RWPE1 (cell line): ENCODE data around the gene KRT35.

ENCODE experiments used
- CTCF ChIA-PET: fragments of 350-600 bp; sonication (Branson Sonifier 250); formaldehyde crosslinking; extraction: SDS; loops from one replicate; lab custom pipeline; 2021; lab: Yijun Ruan, JAX
- POLR2A ChIA-PET: fragments of 400-600 bp; formaldehyde crosslinking; extraction: SDS; loops from one replicate; lab custom pipeline; 2020; ENCODE audit warnings: antibody characterized with exemption; ENCODE audit not compliant: low non-redundant PET; lab: Yijun Ruan, JAX
- DNase-seq: peaks from one replicate; pipeline ENCODE4 v3.0.0; 2012; ENCODE audit warnings: low spot score
- H3K27ac ChIP-seq: fragments of 450-650 bp; 2 replicates; pipeline ENCODE4 v1.5.1; 2017
- TF ChIP-seq, protein P1 (sequence below): fragments of 450-650 bp; conservative IDR thresholded peaks from 2 replicates; pipeline ENCODE4 v1.5.1; 2017; ENCODE audit warnings: low read depth, mild to moderate bottlenecking

KRT35 gene

GRCh38 chr17:41507315-41507880, 26.4 kb upstream of the KRT35 start:
- DNase-seq: peak; percentile 76
- peak overlapping the region; percentile 45 for H3K27ac ChIP-seq
- POLR2A ChIA-PET: no interaction called here
- CTCF ChIA-PET: interaction anchor here (0.7 to 1.1 kb wide), 2 partner anchors 9 to 155 kb away, joined by 3 to 5 read pairs; no protein-coding TSS in a partner anchor
- TF ChIP-seq, protein P1, sequence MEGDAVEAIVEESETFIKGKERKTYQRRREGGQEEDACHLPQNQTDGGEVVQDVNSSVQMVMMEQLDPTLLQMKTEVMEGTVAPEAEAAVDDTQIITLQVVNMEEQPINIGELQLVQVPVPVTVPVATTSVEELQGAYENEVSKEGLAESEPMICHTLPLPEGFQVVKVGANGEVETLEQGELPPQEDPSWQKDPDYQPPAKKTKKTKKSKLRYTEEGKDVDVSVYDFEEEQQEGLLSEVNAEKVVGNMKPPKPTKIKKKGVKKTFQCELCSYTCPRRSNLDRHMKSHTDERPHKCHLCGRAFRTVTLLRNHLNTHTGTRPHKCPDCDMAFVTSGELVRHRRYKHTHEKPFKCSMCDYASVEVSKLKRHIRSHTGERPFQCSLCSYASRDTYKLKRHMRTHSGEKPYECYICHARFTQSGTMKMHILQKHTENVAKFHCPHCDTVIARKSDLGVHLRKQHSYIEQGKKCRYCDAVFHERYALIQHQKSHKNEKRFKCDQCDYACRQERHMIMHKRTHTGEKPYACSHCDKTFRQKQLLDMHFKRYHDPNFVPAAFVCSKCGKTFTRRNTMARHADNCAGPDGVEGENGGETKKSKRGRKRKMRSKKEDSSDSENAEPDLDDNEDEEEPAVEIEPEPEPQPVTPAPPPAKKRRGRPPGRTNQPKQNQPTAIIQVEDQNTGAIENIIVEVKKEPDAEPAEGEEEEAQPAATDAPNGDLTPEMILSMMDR: no peak

DNA sequence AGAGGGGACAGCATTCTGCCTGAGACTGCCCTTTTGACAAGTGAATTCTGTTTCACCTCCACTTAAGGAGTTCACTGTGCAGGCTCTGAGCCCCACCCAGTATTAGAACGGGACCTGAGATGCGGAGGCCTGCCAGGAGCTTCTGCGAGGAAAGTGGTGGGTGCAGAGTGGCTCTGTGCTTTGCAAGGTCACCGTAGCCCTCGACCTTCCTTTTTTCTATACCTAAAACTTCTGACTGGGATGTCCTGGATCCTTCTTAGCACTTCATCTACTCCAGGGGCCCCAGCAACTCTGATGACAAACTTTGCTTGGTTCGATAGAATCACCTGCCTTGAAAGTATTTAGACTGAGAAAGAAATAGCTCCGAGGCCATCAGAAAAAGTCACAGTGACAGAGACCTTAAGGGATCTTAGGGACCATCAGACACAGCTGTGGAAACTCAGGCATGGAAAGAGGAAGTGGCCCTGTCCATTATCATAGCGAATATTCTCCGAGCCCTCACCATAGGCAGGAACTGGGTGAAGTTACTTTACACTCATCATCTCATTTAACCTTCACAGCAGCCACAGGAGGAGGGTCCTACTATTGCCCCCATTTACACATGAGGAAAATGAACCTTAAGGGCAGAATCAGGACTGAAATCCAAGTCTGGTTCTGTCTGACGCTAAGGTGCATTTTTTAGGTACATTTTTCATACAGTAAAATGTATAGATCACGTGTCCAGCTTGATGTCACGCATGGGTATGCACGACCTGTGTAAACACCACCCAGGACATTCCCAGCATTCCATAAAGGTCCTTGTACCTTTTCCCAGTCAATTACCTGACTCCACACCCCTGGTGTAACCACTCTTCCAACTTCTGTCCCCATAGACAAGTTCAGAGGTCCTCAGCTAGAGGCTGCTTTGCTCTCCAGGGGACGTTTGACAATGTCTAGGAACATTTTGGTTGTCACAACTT, 25.1 kb upstream of the KRT35 start:
- DNase-seq: peak; percentile 44
- ChIA-PET POLR2A (no interaction called here), CTCF (interaction anchor here (0.9 to 1.1 kb wide), 2 partner anchors 13 to 43 kb away, joined by 3 read pairs; partner anchors contain the start of gene KRT15)
- TF ChIP-seq, protein P1: no peak
- no peak overlapping the region for H3K27ac ChIP-seq

GRCh38 chr17:41505007-41505808, 24.3 kb upstream of the KRT35 start, which contains the start of gene KRT13:
KRT13 (minus strand) TSS chr17:41505612; CDS start chr17:41505550, 62 bp downstream.
- TF ChIP-seq, protein P1: no peak
- POLR2A ChIA-PET: no interaction called here
- CTCF ChIA-PET: interaction anchor here (0.9 to 1.1 kb wide), 2 partner anchors 14 to 44 kb away, joined by 3 read pairs; partner anchors contain the start of gene KRT15
- peak within 1 kb of the TSS; percentile 62 for H3K27ac ChIP-seq
- DNase-seq: no peak

- H3K27ac ChIP-seq: peak overlapping the region; percentile 62
- TF ChIP-seq, protein P1: no peak
- ChIA-PET CTCF (no interaction called here), POLR2A (interaction anchor here (0.6 kb wide), 1 partner anchor 445 kb away, joined by 5 read pairs; no protein-coding TSS in a partner anchor)
- DNase-seq: no peak
These were observed 23.5 kb upstream of the KRT35 start for GRCh38 chr17:41504246-41504977.

- TF ChIP-seq, protein P1: no peak
- ChIA-PET POLR2A (no interaction called here), CTCF (no interaction called here)
- no peak overlapping the region for H3K27ac ChIP-seq
- no peak for DNase-seq
These were observed 22.3 kb upstream of the KRT35 start for GRCh38 chr17:41503202-41503601.
